HG03342 (cell line): ENCODE measurements around the gene ONECUT3.
"Not testable (repeated sequence)": the region's sequence is repeated elsewhere in the genome, so short reads cannot be mapped to it uniquely, and the experiment has no call there.

Experiments used
- ATAC-seq: cut with Tn5 transposase; IDR thresholded peaks from one replicate; pipeline ENCODE4 v1.9.1; 2021; ENCODE audit warnings: mild to moderate bottlenecking, moderate library complexity; ENCODE audit not compliant: unreplicated experiment

ONECUT3 gene

GRCh38 chr19:1752757-1753728, at the start of gene ONECUT3:
ONECUT3 (plus strand) TSS chr19:1753506; CDS start chr19:1753663, 157 bp downstream.
- ATAC-seq, result no peak

- ATAC-seq, result no peak
Measured at GRCh38 chr19:1704339-1704738, 49.0 kb upstream of the ONECUT3 start.

GRCh38 chr19:1705367-1705766, 47.9 kb upstream of the ONECUT3 start:
- no peak for ATAC-seq

- not testable (repeated sequence) for ATAC-seq
Measured at GRCh38 chr19:1706646-1707045, 46.7 kb upstream of the ONECUT3 start.

- ATAC-seq, result no peak
Measured at GRCh38 chr19:1707240-1707639, 46.1 kb upstream of the ONECUT3 start.

- no peak for ATAC-seq
Measured at GRCh38 chr19:1713170-1713569, 40.1 kb upstream of the ONECUT3 start.

- no peak for ATAC-seq
Measured at GRCh38 chr19:1715540-1715939, 37.8 kb upstream of the ONECUT3 start.

- ATAC-seq, result no peak
Measured at GRCh38 chr19:1717200-1717969, 35.9 kb upstream of the ONECUT3 start.

GRCh38 chr19:1717970-1718264, 35.4 kb upstream of the ONECUT3 start:
- no peak for ATAC-seq

- ATAC-seq, result no peak
Measured at GRCh38 chr19:1718420-1719291, 34.6 kb upstream of the ONECUT3 start.

GRCh38 chr19:1719519-1719918, 33.8 kb upstream of the ONECUT3 start:
- ATAC-seq, result no peak

- no peak for ATAC-seq
Measured at GRCh38 chr19:1720237-1720636, 33.1 kb upstream of the ONECUT3 start.

GRCh38 chr19:1725100-1726064, 27.9 kb upstream of the ONECUT3 start:
- no peak for ATAC-seq

- no peak for ATAC-seq
Measured at GRCh38 chr19:1728816-1729567, 24.3 kb upstream of the ONECUT3 start.

GRCh38 chr19:1729568-1729925, 23.8 kb upstream of the ONECUT3 start:
- no peak for ATAC-seq

- ATAC-seq, result no peak
Measured at GRCh38 chr19:1730157-1730556, 23.1 kb upstream of the ONECUT3 start.

GRCh38 chr19:1734321-1734966, 18.9 kb upstream of the ONECUT3 start:
- ATAC-seq, result no peak

GRCh38 chr19:1736280-1736679, 17.0 kb upstream of the ONECUT3 start:
- no peak for ATAC-seq

- no peak for ATAC-seq
Measured at GRCh38 chr19:1736927-1737326, 16.4 kb upstream of the ONECUT3 start.
